Natural killer cell (primary cell): ENCODE results near the gene TIMELESS. TPM values are rescaled to one million over a fixed set of nuclear protein-coding genes. Genes with fewer than 3 reads are reported as not detected.

Source experiments
- ATAC-seq, 3 donors: fragments of 150-1000 bp in 2 of 3; fragments of 200-7000 bp in 1 of 3; cut with Tn5 transposase; 1 replicate in 1 of 3; 2 replicates in 2 of 3; pipeline ENCODE4 v1.10.0; 2021; ENCODE audit warnings: mild to moderate bottlenecking in 2 of 3, moderate library complexity in 2 of 3
- DNase-seq, 2 donors: peaks; one replicate each; pipeline versions ENCODE4 v3.0.0 to v3.0.0-alpha.2; 2013 to 2021; ENCODE audit warnings: mixed read lengths in 1 of 2
- H3K27ac ChIP-seq: one replicate; pipeline ENCODE4 v1.5.1; 2013; ENCODE audit warnings: mild to moderate bottlenecking, low read length
- H3K27me3 ChIP-seq: one replicate; pipeline ENCODE4 v1.6.1; 2013; ENCODE audit warnings: low read length; ENCODE audit not compliant: control insufficient read depth, insufficient read depth
- H3K36me3 ChIP-seq: one replicate; pipeline ENCODE4 v1.6.1; 2013; ENCODE audit warnings: low read length; ENCODE audit not compliant: control insufficient read depth, insufficient read depth
- H3K4me1 ChIP-seq: one replicate; pipeline ENCODE4 v1.6.1; 2013; ENCODE audit warnings: low read length; ENCODE audit not compliant: control insufficient read depth, insufficient read depth
- H3K4me3 ChIP-seq: one replicate; pipeline ENCODE4 v1.5.1; 2013; ENCODE audit warnings: low read length
- H3K9me3 ChIP-seq: one replicate; pipeline ENCODE4 v1.6.1; 2013; ENCODE audit warnings: low read length; ENCODE audit not compliant: control insufficient read depth, insufficient read depth
- H3K27ac Mint-ChIP-seq, 2 donors: one replicate each; pipeline ENCODE4 v1.8.0; 2022; ENCODE audit warnings: mild to moderate bottlenecking in 2 of 2, mixed read lengths in 2 of 2, moderate library complexity in 1 of 2
- H3K27me3 Mint-ChIP-seq, 2 donors: one replicate each; pipeline ENCODE4 v1.8.0; 2022; ENCODE audit warnings: low read depth in 2 of 2, mixed read lengths in 2 of 2
- H3K36me3 Mint-ChIP-seq: one replicate; pipeline ENCODE4 v1.8.0; 2022; ENCODE audit warnings: mixed read lengths
- H3K4me1 Mint-ChIP-seq, 2 donors: one replicate each; pipeline ENCODE4 v1.8.0; 2022; ENCODE audit warnings: mixed read lengths in 2 of 2
- H3K4me3 Mint-ChIP-seq: one replicate; pipeline ENCODE4 v1.8.0; 2022; ENCODE audit warnings: mild to moderate bottlenecking, moderate library complexity, mixed read lengths
- H3K9me3 Mint-ChIP-seq, 2 donors: one replicate each; pipeline ENCODE4 v1.8.0; 2022; ENCODE audit warnings: mixed read lengths in 2 of 2
- WGBS: methylation state at CpG from one replicate; pipeline ENCODE4 v1.1.7; 2013; ENCODE audit warnings: missing lambda C conversion rate; ENCODE audit not compliant: insufficient coverage; 5-methylcytosine and 5-hydroxymethylcytosine counted together
- intact Hi-C: fragments of 100-400 bp; cut with micrococcal nuclease; formaldehyde crosslinking; loops from one replicate; pipeline ENCODE4 v1.14.2; 2022
- total RNA-seq, 4 donors: library from RNA; stranded (reverse); fragments of 120-200 nt in 1 of 4; gene quantifications; one replicate each; pipeline versions ENCODE4 v1.2.3 to v1.2.4, GENCODE V29; 2013 to 2022
- TF ChIP-seq, protein P1 (sequence below): fragments of 200-600 bp; IDR thresholded peaks from one replicate; pipeline ENCODE4 v1.8.0; 2022; ENCODE audit warnings: antibody characterized with exemption

The TIMELESS gene
- total RNA-seq, 3 donors from 2014 or later (not counting 1 experiment from before 2014, with no cell fraction given) = 11.1 to 12.3 (median 11.7) TPM

DNA sequence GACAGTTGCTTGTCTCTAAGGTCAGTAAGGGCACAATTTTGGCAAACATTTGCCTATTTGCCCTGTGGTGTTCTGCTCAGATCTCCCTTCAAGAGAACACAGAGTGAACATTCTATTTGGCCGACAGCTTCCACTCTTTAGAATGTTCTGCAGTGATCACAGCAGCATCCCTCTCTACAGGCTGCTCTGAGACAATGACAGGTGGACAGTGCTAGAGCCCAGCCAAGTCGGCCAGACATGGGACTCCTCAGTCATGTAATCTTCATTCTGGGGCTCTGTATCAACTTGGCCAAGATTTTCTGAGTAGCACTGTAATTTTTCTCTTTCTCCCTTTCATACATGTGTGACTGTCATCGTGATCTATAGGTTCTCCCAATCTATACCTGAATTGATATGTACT, 34.8 kb downstream of the TIMELESS start:
- H3K36me3 Mint-ChIP-seq = peaks cover 14% of the 10 kb centered on the region
- Histone ChIP-seq H3K27ac (no peak overlapping the region), H3K4me3 (no peak overlapping the region), H3K27me3 (no peaks in the 10 kb centered on the region), H3K4me1 (no peaks in the 10 kb centered on the region), H3K36me3 (peaks cover 5% of the 10 kb centered on the region), H3K9me3 (no peaks in the 10 kb centered on the region)
- no peaks in the 10 kb centered on the region for H3K4me1 Mint-ChIP-seq
- intact Hi-C loops = no loop called here
- no peaks in the 10 kb centered on the region for H3K27me3 Mint-ChIP-seq
- no peak overlapping the region for H3K27ac Mint-ChIP-seq
- TF ChIP-seq, protein P1, sequence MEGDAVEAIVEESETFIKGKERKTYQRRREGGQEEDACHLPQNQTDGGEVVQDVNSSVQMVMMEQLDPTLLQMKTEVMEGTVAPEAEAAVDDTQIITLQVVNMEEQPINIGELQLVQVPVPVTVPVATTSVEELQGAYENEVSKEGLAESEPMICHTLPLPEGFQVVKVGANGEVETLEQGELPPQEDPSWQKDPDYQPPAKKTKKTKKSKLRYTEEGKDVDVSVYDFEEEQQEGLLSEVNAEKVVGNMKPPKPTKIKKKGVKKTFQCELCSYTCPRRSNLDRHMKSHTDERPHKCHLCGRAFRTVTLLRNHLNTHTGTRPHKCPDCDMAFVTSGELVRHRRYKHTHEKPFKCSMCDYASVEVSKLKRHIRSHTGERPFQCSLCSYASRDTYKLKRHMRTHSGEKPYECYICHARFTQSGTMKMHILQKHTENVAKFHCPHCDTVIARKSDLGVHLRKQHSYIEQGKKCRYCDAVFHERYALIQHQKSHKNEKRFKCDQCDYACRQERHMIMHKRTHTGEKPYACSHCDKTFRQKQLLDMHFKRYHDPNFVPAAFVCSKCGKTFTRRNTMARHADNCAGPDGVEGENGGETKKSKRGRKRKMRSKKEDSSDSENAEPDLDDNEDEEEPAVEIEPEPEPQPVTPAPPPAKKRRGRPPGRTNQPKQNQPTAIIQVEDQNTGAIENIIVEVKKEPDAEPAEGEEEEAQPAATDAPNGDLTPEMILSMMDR = no peak
- H3K9me3 Mint-ChIP-seq = no peaks in the 10 kb centered on the region
- no peak overlapping the region for H3K4me3 Mint-ChIP-seq
- no peak for ATAC-seq
- DNase-seq = no peak
- 87% methylated on average over 2 of the region's 3 CpGs for WGBS

DNA sequence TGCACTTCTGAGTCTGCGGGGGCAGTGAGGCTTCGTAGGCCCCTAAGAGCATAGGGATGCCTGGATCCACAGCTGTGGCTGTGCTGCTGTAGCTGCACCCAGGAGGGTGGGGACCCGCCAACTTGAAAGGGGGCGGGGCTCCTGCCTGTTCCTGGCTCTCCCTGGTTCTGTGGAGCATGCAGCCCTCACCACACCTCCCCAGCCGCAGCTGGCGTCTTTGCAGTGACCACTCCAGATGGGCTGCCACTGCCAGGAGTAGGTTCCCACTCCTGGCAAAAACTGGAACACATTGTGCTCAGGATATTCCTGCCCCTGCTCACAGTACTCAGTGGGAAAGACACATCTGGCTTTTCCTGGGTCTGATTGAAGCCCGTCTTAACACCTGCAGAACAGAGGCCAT, 35.8 kb downstream of the TIMELESS start:
- Histone ChIP-seq H3K27me3 (no peaks in the 10 kb centered on the region), H3K27ac (no peak overlapping the region), H3K36me3 (peaks cover 3% of the 10 kb centered on the region), H3K4me1 (no peaks in the 10 kb centered on the region), H3K9me3 (no peaks in the 10 kb centered on the region), H3K4me3 (no peak overlapping the region)
- H3K9me3 Mint-ChIP-seq = no peaks in the 10 kb centered on the region
- 98% methylated on average over 7 of the region's 7 CpGs for WGBS
- no peaks in the 10 kb centered on the region for H3K4me1 Mint-ChIP-seq
- no peak overlapping the region for H3K4me3 Mint-ChIP-seq
- DNase-seq (no peak), ATAC-seq (no peak)
- intact Hi-C loops = no loop called here
- no peak overlapping the region for H3K27ac Mint-ChIP-seq
- no peaks in the 10 kb centered on the region for H3K27me3 Mint-ChIP-seq
- TF ChIP-seq, protein P1 = no peak
- H3K36me3 Mint-ChIP-seq = peaks cover 14% of the 10 kb centered on the region

DNA sequence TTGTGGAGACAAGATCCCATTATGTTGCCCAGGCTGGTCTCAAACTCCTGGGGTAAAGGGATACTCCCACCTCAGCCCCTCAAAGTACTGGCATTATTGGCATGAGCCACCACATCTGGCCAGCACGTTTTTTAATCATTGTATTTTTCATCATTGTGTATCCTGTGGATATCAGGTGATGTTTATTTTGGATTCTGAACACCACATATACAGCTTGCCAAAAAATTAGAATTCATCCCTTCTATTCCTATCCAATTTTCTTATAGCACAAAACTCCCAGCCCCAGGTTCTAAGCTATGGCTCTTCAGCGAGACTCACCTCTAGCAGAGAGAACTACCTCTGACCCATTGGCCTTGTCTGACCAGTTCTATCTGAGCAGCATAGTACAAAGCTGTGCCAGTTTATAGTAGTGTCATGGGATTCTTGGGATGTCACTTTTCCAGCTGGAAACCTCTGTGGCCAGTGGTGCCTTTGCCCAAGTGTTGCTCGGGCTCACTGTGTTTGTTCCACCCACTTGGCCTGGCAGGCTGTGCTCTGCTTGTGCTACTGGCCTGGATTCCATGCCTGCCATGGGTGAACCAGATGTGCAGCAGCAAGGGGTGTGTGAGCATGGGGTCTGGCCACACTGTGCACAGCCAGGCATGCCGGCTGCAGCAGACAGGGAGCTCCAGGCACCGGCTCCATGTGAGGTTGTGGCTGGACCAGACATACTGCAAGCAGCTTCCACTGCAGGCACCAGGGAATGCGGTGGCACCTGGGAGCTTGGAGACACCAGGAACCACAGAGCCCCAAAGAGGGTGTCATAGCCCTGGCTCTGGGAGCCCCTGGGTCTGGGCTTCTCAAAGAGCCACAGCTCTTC, 37.2 kb downstream of the TIMELESS start:
- Mint-ChIP-seq H3K9me3 (no peaks in the 10 kb centered on the region), H3K4me1 (no peaks in the 10 kb centered on the region), H3K36me3 (peaks cover 3% of the 10 kb centered on the region), H3K4me3 (no peak overlapping the region), H3K27ac (no peak overlapping the region), H3K27me3 (no peaks in the 10 kb centered on the region)
- Histone ChIP-seq H3K27ac (no peak overlapping the region), H3K27me3 (no peaks in the 10 kb centered on the region), H3K36me3 (no peaks in the 10 kb centered on the region), H3K4me1 (no peaks in the 10 kb centered on the region), H3K4me3 (no peak overlapping the region), H3K9me3 (no peaks in the 10 kb centered on the region)
- no peak for DNase-seq
- TF ChIP-seq, protein P1 = no peak
- no peak for ATAC-seq
- WGBS = 98% methylated on average over 5 of the region's 6 CpGs
- intact Hi-C loops = no loop called here

DNA sequence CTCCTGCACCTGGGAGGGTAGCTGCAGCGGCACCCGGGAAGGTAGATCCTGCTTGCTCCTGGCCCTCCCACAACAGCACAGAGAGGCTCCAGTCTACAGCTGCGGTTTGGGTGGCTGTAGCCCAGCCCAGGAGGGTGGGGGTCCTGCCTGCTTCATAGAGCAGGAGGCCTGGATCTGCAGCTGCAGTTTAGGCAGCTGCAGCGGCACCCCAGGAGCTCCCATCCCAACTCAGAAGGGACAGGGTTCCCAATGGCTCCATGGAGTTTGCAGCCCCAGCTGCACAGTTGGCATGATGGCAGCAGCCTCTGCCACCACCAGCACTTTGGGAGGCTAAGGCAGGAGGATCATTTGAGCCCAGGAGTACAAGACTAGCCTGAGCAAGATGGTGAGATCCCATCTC, 38.5 kb downstream of the TIMELESS start:
- Mint-ChIP-seq H3K36me3 (no peaks in the 10 kb centered on the region), H3K27me3 (no peaks in the 10 kb centered on the region), H3K4me1 (no peaks in the 10 kb centered on the region), H3K4me3 (no peak overlapping the region), H3K9me3 (no peaks in the 10 kb centered on the region), H3K27ac (no peak overlapping the region)
- intact Hi-C loops = no loop called here
- Histone ChIP-seq H3K27me3 (no peaks in the 10 kb centered on the region), H3K4me1 (no peaks in the 10 kb centered on the region), H3K4me3 (no peak overlapping the region), H3K36me3 (no peaks in the 10 kb centered on the region), H3K27ac (no peak overlapping the region), H3K9me3 (no peaks in the 10 kb centered on the region)
- TF ChIP-seq, protein P1 = no peak
- 91% methylated on average over 4 of the region's 4 CpGs for WGBS
- no peak for ATAC-seq
- DNase-seq = no peak
